ENCODE measurements around the gene PTPRN2. TPM values are rescaled to one million over a fixed set of nuclear protein-coding genes. Genes with fewer than 3 reads are reported as not detected.

Gene PTPRN2
- total and polyA plus RNA-seq, 2 of the 13 experiments (the other 11 are each of a cell fraction or from before 2014, with no cell fraction given): 2.5 to 24.2 TPM

DNA sequence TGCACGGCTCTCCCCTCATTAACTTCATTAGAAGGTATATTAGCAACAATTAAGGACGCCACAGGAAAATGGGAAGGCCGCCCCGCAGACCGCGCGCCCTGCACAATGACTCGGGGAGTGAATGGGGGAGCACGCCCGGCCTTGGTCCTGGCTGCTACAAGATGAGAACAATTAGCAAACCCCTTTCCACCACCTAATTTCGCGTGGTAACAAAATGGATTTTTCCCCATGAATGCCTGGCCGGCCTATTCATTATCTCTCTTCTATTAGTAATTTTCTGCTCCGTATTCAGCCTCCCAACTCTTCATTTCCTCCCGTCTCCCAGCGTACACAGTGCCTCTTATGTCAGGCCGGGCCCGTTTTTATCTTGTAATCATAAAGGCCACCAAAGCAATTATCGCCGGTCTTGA is 903.9 kb downstream of the PTPRN2 start (continued):
- TF ChIP-seq MAFK (conservative IDR thresholded peaks at IDR 0.05 in 1 of 2, IDR thresholded peaks at IDR 0.05 in 1 of 2; ENCODE audit: low read length in 2 of 2): no peak
- no peak for TF ChIP-seq ZNF251 (CRISPR knock-in tag; IDR thresholded peaks at IDR 0.05)
- no peak for TF ChIP-seq ZNF383 (CRISPR knock-in tag; IDR thresholded peaks at IDR 0.05; ENCODE audit: borderline replicate concordance)
- TF ChIP-seq WIZ (CRISPR knock-in tag; IDR thresholded peaks at IDR 0.05): no peak
- TF ChIP-seq ZBTB42 (CRISPR knock-in tag; IDR thresholded peaks at IDR 0.05): no peak
- no peak for TF ChIP-seq HOXA3 (CRISPR knock-in tag; IDR thresholded peaks at IDR 0.05)

DNA sequence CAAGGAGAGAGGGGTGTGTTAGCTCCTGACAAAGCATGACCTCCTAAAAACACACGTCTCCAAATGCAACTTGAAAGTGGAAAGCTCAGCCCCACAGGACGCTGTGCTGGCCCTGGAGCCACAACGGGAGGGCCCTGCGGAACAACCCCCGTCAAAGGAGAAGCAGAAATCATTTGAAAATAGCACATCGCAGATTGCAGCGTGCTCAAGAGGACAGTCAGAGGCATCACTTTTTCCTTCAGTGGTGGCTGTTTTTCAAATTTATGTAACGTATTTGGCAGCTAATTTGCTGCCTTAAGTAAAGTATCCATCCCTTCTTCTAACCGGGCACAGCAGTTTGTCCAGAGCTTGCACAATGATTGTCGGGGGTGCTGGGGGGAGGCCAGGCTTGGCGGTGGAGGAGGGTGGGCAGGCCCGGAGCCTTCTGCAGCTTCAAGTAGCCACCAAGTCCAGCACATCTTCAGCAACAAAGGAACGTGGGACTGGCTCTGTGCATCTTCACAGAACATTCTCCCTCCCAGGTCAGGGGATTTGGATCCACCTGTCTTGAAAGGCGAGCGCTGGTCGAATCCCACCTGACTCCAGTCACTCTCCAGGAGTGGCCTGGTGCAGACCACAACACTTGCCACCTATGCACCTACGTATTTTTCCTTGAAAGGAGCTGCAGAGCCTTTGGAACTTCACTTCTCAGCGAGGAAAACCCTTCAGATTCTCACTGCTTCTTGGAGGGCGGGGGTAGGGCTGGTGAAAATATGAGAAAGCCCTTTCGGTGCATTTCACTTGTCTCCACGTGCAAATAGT is 904.5 kb downstream of the PTPRN2 start:
- no peak overlapping the region for H3K27ac ChIP-seq (ENCODE audit: extremely low read length, insufficient read depth, low read length)
- H3K79me2 ChIP-seq (ENCODE audit: insufficient read depth, low read length): no peaks in the 10 kb centered on the region
- H3K9me3 ChIP-seq (ENCODE audit: low read length): no peaks in the 10 kb centered on the region
- CTCF ChIA-PET (ENCODE audit: low intra/inter-chr PET ratio, low total read pairs): no interaction called here
- H3K4me2 ChIP-seq (ENCODE audit: low read depth, low read length): no peak overlapping the region
- FAIRE-seq (no peak), ATAC-seq (no peak), DNase-seq (ENCODE audit: low spot score) (no peak)
- H3K4me3 ChIP-seq (replicated peaks in 1 of 3; ENCODE audit: insufficient read depth in 1 of 3, low read depth in 2 of 3, low read length in 3 of 3): no peak overlapping the region
- peaks cover 3% of the 10 kb centered on the region; the same call in 1 of the 2 replicates for H4K20me1 ChIP-seq (ENCODE audit: insufficient read depth, low read length)
- peaks cover 1 to 34% of the 10 kb centered on the region in 2 experiments; a peak in 3 of 5 replicates for H3K27me3 ChIP-seq (ENCODE audit: control insufficient read depth in 1 of 2, insufficient read depth in 2 of 2, low read length in 2 of 2)
- no peak overlapping the region for H2AFZ ChIP-seq (ENCODE audit: low read length)
- H3K36me3 ChIP-seq (replicated peaks in 1 of 2; ENCODE audit: control insufficient read depth in 1 of 2, insufficient read depth in 2 of 2, low read length in 2 of 2): no peaks in the 10 kb centered on the region; a peak in 1 of 5 replicates
- peaks cover 20% of the 10 kb centered on the region for H3K4me1 ChIP-seq (ENCODE audit: insufficient read depth, low read length)
- no TSS peak for BruUV-seq (replicated peaks)
- no peak overlapping the region for H3K9ac ChIP-seq (ENCODE audit: insufficient read depth, low read depth, low read length)
- POLR2A ChIA-PET: no interaction called here
- in situ Hi-C loops (cut with HindIII; ENCODE audit: extremely low pct_ligation_motif_present, low pct_unique_long_range_greater_than_20kb): no loop called here
- intact Hi-C loops (cut with micrococcal nuclease; ENCODE audit: unreplicated experiment): no loop called here
- 79% methylated on average over 16 of the region's 21 CpGs for WGBS (ENCODE audit: low lambda C conversion rate)
- TF ChIP-seq IKZF4 (CRISPR knock-in tag; IDR thresholded peaks at IDR 0.05; ENCODE audit: borderline replicate concordance, low read depth, not compliant biosample characterization) (no peak), SMC3 (IDR thresholded peaks at IDR 0.05; ENCODE audit: low read length) (no peak), PITX1 (CRISPR knock-in tag; IDR thresholded peaks at IDR 0.05) (no peak), ZBTB38 (CRISPR knock-in tag; IDR thresholded peaks at IDR 0.05) (no peak), ZSCAN20 (CRISPR knock-in tag; IDR thresholded peaks at IDR 0.05; ENCODE audit: borderline replicate concordance) (no peak), ZNF460 (CRISPR knock-in tag; IDR thresholded peaks at IDR 0.05; ENCODE audit: borderline replicate concordance) (no peak), ETV5 (CRISPR knock-in tag; IDR thresholded peaks at IDR 0.05; ENCODE audit: borderline replicate concordance) (no peak), ARNTL (CRISPR knock-in tag; IDR thresholded peaks at IDR 0.05) (no peak), JUN (CRISPR knock-in tag; IDR thresholded peaks at IDR 0.05) (no peak), ZNF292 (CRISPR knock-in tag; IDR thresholded peaks at IDR 0.05; ENCODE audit: borderline replicate concordance, low read depth) (no peak), ATF7-NPFF (CRISPR knock-in tag; IDR thresholded peaks at IDR 0.05; ENCODE audit: low read depth) (no peak), ZNF766 (CRISPR knock-in tag; IDR thresholded peaks at IDR 0.05; ENCODE audit: borderline replicate concordance) (no peak), MYNN (CRISPR knock-in tag; IDR thresholded peaks at IDR 0.05; ENCODE audit: low read depth) (no peak)
- TF ChIP-seq, protein P1, sequence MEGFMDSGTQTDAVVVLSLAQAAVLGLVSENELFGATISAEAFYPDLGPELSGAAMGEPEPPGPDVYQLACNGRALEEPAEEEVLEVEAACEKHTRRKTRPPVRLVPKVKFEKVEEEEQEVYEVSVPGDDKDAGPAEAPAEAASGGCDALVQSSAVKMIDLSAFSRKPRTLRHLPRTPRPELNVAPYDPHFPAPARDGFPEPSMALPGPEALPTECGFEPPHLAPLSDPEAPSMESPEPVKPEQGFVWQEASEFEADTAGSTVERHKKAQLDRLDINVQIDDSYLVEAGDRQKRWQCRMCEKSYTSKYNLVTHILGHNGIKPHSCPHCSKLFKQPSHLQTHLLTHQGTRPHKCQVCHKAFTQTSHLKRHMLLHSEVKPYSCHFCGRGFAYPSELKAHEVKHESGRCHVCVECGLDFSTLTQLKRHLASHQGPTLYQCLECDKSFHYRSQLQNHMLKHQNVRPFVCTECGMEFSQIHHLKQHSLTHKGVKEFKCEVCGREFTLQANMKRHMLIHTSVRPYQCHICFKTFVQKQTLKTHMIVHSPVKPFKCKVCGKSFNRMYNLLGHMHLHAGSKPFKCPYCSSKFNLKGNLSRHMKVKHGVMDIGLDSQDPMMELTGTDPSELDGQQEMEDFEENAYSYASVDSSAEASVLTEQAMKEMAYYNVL (CRISPR knock-in tag; IDR thresholded peaks at IDR 0.05; ENCODE audit: borderline replicate concordance): no peak
- TF ChIP-seq, protein P2, sequence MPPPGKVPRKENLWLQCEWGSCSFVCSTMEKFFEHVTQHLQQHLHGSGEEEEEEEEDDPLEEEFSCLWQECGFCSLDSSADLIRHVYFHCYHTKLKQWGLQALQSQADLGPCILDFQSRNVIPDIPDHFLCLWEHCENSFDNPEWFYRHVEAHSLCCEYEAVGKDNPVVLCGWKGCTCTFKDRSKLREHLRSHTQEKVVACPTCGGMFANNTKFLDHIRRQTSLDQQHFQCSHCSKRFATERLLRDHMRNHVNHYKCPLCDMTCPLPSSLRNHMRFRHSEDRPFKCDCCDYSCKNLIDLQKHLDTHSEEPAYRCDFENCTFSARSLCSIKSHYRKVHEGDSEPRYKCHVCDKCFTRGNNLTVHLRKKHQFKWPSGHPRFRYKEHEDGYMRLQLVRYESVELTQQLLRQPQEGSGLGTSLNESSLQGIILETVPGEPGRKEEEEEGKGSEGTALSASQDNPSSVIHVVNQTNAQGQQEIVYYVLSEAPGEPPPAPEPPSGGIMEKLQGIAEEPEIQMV (CRISPR knock-in tag; IDR thresholded peaks at IDR 0.05; ENCODE audit: low read depth): no peak
